ENCODE results near the gene CDK11A.
"Not testable (repeated sequence)": the region's sequence is repeated elsewhere in the genome, so short reads cannot be mapped to it uniquely, and the experiment has no call there.

CDK11A gene

GRCh38 chr1:1738799-1739337 lies 14.7 kb upstream of the CDK11A start:
- not testable (repeated sequence) for H3K79me2 ChIP-seq (ENCODE audit: control insufficient read depth, insufficient read depth, low read length, poor library complexity); H2BK5ac ChIP-seq (ENCODE audit: low read depth, low read length, poor library complexity); H3K4me3 ChIP-seq (ENCODE audit: low read depth, low read length); H4K12ac ChIP-seq (ENCODE audit: low read depth, low read length); H2AFZ ChIP-seq (ENCODE audit: insufficient read depth, low read length, poor library complexity); H2BK12ac ChIP-seq (ENCODE audit: low read length); H3K79me1 ChIP-seq (ENCODE audit: low read length); H2BK120ac ChIP-seq (ENCODE audit: insufficient read depth, low read length, poor library complexity); H2AK5ac ChIP-seq (ENCODE audit: low read length); H3K27ac ChIP-seq (ENCODE audit: low read depth, low read length); H3K18ac ChIP-seq (ENCODE audit: low read length); H3K14ac ChIP-seq (ENCODE audit: low read length); H3K9me3 ChIP-seq (ENCODE audit: insufficient read depth, low read depth, low read length); DNase-seq; H3K27me3 ChIP-seq (ENCODE audit: insufficient read depth, low read length); H3K4me2 ChIP-seq (ENCODE audit: low read length); H4K8ac ChIP-seq (ENCODE audit: low read depth, low read length); H3K9ac ChIP-seq (ENCODE audit: low read length); H4K91ac ChIP-seq (ENCODE audit: low read depth, low read length); H3K4me1 ChIP-seq (ENCODE audit: control insufficient read depth in 1 of 2, insufficient read depth in 2 of 2, low read length in 2 of 2); H3K23ac ChIP-seq (ENCODE audit: low read length); H3K4ac ChIP-seq (ENCODE audit: low read depth, low read length)
- peaks cover 24 to 29% of the 10 kb centered on the region in 2 experiments for H3K36me3 ChIP-seq (ENCODE audit: control insufficient read depth in 1 of 2, insufficient read depth in 2 of 2, low read length in 2 of 2)
- WGBS (ENCODE audit: extremely low coverage, insufficient coverage, insufficient read length): no CpG with 5 or more reads among the region's 22 CpGs

- no CpG with 5 or more reads among the region's 44 CpGs for WGBS (ENCODE audit: extremely low coverage, insufficient coverage, insufficient read length)
- H2BK120ac ChIP-seq (ENCODE audit: insufficient read depth, low read length, poor library complexity); H3K79me1 ChIP-seq (ENCODE audit: low read length); H3K4me3 ChIP-seq (ENCODE audit: low read depth, low read length); H4K8ac ChIP-seq (ENCODE audit: low read depth, low read length); H3K4me2 ChIP-seq (ENCODE audit: low read length); H3K23ac ChIP-seq (ENCODE audit: low read length); H3K79me2 ChIP-seq (ENCODE audit: control insufficient read depth, insufficient read depth, low read length, poor library complexity); H2AK5ac ChIP-seq (ENCODE audit: low read length); H3K4me1 ChIP-seq (ENCODE audit: control insufficient read depth in 1 of 2, insufficient read depth in 2 of 2, low read length in 2 of 2); H3K4ac ChIP-seq (ENCODE audit: low read depth, low read length); H3K9me3 ChIP-seq (ENCODE audit: insufficient read depth, low read depth, low read length); DNase-seq; H2BK5ac ChIP-seq (ENCODE audit: low read depth, low read length, poor library complexity); H3K27me3 ChIP-seq (ENCODE audit: insufficient read depth, low read length); H3K14ac ChIP-seq (ENCODE audit: low read length); H3K27ac ChIP-seq (ENCODE audit: low read depth, low read length); H3K9ac ChIP-seq (ENCODE audit: low read length); H4K12ac ChIP-seq (ENCODE audit: low read depth, low read length); H3K18ac ChIP-seq (ENCODE audit: low read length); H2AFZ ChIP-seq (ENCODE audit: insufficient read depth, low read length, poor library complexity); H2BK12ac ChIP-seq (ENCODE audit: low read length); H4K91ac ChIP-seq (ENCODE audit: low read depth, low read length): not testable (repeated sequence)
- peaks cover 25 to 32% of the 10 kb centered on the region in 2 experiments for H3K36me3 ChIP-seq (ENCODE audit: control insufficient read depth in 1 of 2, insufficient read depth in 2 of 2, low read length in 2 of 2)
These were observed 13.8 kb upstream of the CDK11A start for GRCh38 chr1:1737675-1738590.

GRCh38 chr1:1732381-1732780 lies 8.2 kb upstream of the CDK11A start:
- no peak overlapping the region for H2AK5ac ChIP-seq (ENCODE audit: low read length)
- no peaks in the 10 kb centered on the region for H3K27me3 ChIP-seq (ENCODE audit: insufficient read depth, low read length)
- no peak overlapping the region for H4K91ac ChIP-seq (ENCODE audit: low read depth, low read length)
- H4K12ac ChIP-seq (ENCODE audit: low read depth, low read length): no peak overlapping the region
- no peak overlapping the region for H3K23ac ChIP-seq (ENCODE audit: low read length)
- H2BK12ac ChIP-seq (ENCODE audit: low read length): no peak overlapping the region
- H3K9me3 ChIP-seq (ENCODE audit: insufficient read depth, low read depth, low read length): no peaks in the 10 kb centered on the region
- H3K79me1 ChIP-seq (ENCODE audit: low read length): no peaks in the 10 kb centered on the region
- no peak overlapping the region for H2BK5ac ChIP-seq (ENCODE audit: low read depth, low read length, poor library complexity)
- no peak overlapping the region for H4K8ac ChIP-seq (ENCODE audit: low read depth, low read length)
- H3K14ac ChIP-seq (ENCODE audit: low read length): no peak overlapping the region
- WGBS (ENCODE audit: extremely low coverage, insufficient coverage, insufficient read length): no CpG with 5 or more reads among the region's 17 CpGs
- peaks cover 31 to 40% of the 10 kb centered on the region in 2 experiments for H3K36me3 ChIP-seq (ENCODE audit: control insufficient read depth in 1 of 2, insufficient read depth in 2 of 2, low read length in 2 of 2)
- H3K27ac ChIP-seq (ENCODE audit: low read depth, low read length): no peak overlapping the region
- H2BK120ac ChIP-seq (ENCODE audit: insufficient read depth, low read length, poor library complexity): no peak overlapping the region
- no peak overlapping the region for H2AFZ ChIP-seq (ENCODE audit: insufficient read depth, low read length, poor library complexity)
- no peak overlapping the region for H3K9ac ChIP-seq (ENCODE audit: low read length)
- H3K79me2 ChIP-seq (ENCODE audit: control insufficient read depth, insufficient read depth, low read length, poor library complexity): no peaks in the 10 kb centered on the region
- no peak overlapping the region for H3K4me3 ChIP-seq (ENCODE audit: low read depth, low read length)
- no peak for DNase-seq
- no peak overlapping the region for H3K4me2 ChIP-seq (ENCODE audit: low read length)
- H3K18ac ChIP-seq (ENCODE audit: low read length): no peak overlapping the region
- no peak overlapping the region for H3K4ac ChIP-seq (ENCODE audit: low read depth, low read length)
- H3K4me1 ChIP-seq (ENCODE audit: control insufficient read depth in 1 of 2, insufficient read depth in 2 of 2, low read length in 2 of 2): no peaks in the 10 kb centered on the region

GRCh38 chr1:1730870-1731269 lies 6.7 kb upstream of the CDK11A start:
- no peak overlapping the region for H3K4me3 ChIP-seq (ENCODE audit: low read depth, low read length)
- no peak overlapping the region for H3K14ac ChIP-seq (ENCODE audit: low read length)
- H2BK12ac ChIP-seq (ENCODE audit: low read length): no peak overlapping the region
- H4K8ac ChIP-seq (ENCODE audit: low read depth, low read length): no peak overlapping the region
- no peaks in the 10 kb centered on the region for H3K9me3 ChIP-seq (ENCODE audit: insufficient read depth, low read depth, low read length)
- no peaks in the 10 kb centered on the region for H3K27me3 ChIP-seq (ENCODE audit: insufficient read depth, low read length)
- H2BK120ac ChIP-seq (ENCODE audit: insufficient read depth, low read length, poor library complexity): no peak overlapping the region
- no CpG with 5 or more reads among the region's 17 CpGs for WGBS (ENCODE audit: extremely low coverage, insufficient coverage, insufficient read length)
- H3K4me1 ChIP-seq (ENCODE audit: control insufficient read depth in 1 of 2, insufficient read depth in 2 of 2, low read length in 2 of 2): no peaks in the 10 kb centered on the region
- H3K79me1 ChIP-seq (ENCODE audit: low read length): no peaks in the 10 kb centered on the region
- H3K18ac ChIP-seq (ENCODE audit: low read length): no peak overlapping the region
- H2AFZ ChIP-seq (ENCODE audit: insufficient read depth, low read length, poor library complexity): no peak overlapping the region
- no peak overlapping the region for H2BK5ac ChIP-seq (ENCODE audit: low read depth, low read length, poor library complexity)
- H3K4ac ChIP-seq (ENCODE audit: low read depth, low read length): no peak overlapping the region
- no peak overlapping the region for H4K91ac ChIP-seq (ENCODE audit: low read depth, low read length)
- DNase-seq: no peak
- H2AK5ac ChIP-seq (ENCODE audit: low read length): no peak overlapping the region
- no peak overlapping the region for H3K23ac ChIP-seq (ENCODE audit: low read length)
- no peak overlapping the region for H3K27ac ChIP-seq (ENCODE audit: low read depth, low read length)
- H3K36me3 ChIP-seq (ENCODE audit: control insufficient read depth in 1 of 2, insufficient read depth in 2 of 2, low read length in 2 of 2): peaks cover 28 to 37% of the 10 kb centered on the region in 2 experiments
- H3K4me2 ChIP-seq (ENCODE audit: low read length): no peak overlapping the region
- H3K79me2 ChIP-seq (ENCODE audit: control insufficient read depth, insufficient read depth, low read length, poor library complexity): no peaks in the 10 kb centered on the region
- H4K12ac ChIP-seq (ENCODE audit: low read depth, low read length): no peak overlapping the region
- H3K9ac ChIP-seq (ENCODE audit: low read length): no peak overlapping the region
